Measurements from ENCODE around the gene DEFB110. TPM values are rescaled to one million over a fixed set of nuclear protein-coding genes. Genes with fewer than 3 reads are reported as not detected.

The DEFB110 gene
- total RNA-seq, 1 donor = not detected

DNA sequence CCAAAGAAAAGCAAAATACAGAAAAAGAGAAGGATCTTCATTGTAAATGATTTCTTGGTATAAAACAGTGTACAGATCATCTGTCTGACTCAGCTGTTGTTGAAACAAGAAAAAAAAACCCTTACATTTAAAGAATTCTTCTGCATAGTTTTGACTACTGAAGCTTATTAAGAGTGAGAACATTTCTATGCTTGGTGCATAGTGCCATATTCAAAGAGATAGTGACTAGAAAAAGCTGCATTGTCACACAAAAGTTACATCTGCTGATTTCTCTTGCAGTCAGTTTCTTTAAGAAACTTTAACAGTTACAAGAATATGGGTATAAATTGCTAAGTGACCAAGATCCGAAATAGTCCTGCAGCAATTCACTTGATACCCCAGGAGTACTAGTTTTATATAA, 28.0 kb upstream of the DEFB110 start, which contains the start of gene DEFB112:
DEFB112 (minus strand) TSS at position 101 of the 400 bp plus-strand sequence; CDS start at position 41, 60 bp downstream.
- H3K27me3 ChIP-seq (ENCODE audit: insufficient read depth, low read length) = no peaks in the 10 kb centered on the region
- H3K9me3 ChIP-seq (ENCODE audit: low read depth, low read length) = no peaks in the 10 kb centered on the region
- H3K27ac ChIP-seq (ENCODE audit: low read depth, low read length) = no peak within 1 kb of the TSS
- H2AFZ ChIP-seq (ENCODE audit: low read length) = no peak within 1 kb of the TSS
- no peaks in the 10 kb centered on the region for H3K4me1 ChIP-seq (ENCODE audit: insufficient read depth, low read length)
- no peaks in the 10 kb centered on the region for H3K36me3 ChIP-seq (ENCODE audit: insufficient read depth, low read length)
- no peaks in the 10 kb centered on the region for H3K79me2 ChIP-seq (ENCODE audit: insufficient read depth, low read length)
- TF ChIP-seq, protein P1, sequence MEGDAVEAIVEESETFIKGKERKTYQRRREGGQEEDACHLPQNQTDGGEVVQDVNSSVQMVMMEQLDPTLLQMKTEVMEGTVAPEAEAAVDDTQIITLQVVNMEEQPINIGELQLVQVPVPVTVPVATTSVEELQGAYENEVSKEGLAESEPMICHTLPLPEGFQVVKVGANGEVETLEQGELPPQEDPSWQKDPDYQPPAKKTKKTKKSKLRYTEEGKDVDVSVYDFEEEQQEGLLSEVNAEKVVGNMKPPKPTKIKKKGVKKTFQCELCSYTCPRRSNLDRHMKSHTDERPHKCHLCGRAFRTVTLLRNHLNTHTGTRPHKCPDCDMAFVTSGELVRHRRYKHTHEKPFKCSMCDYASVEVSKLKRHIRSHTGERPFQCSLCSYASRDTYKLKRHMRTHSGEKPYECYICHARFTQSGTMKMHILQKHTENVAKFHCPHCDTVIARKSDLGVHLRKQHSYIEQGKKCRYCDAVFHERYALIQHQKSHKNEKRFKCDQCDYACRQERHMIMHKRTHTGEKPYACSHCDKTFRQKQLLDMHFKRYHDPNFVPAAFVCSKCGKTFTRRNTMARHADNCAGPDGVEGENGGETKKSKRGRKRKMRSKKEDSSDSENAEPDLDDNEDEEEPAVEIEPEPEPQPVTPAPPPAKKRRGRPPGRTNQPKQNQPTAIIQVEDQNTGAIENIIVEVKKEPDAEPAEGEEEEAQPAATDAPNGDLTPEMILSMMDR (IDR thresholded peaks at IDR 0.05; ENCODE audit: extremely low read depth, low read depth, low read length) = no peak
- no peak within 1 kb of the TSS for H3K4me2 ChIP-seq (ENCODE audit: insufficient read depth, low read length)
- DNase-seq (ENCODE audit: insufficient read length, low spot score, missing footprints) = no peak
- no peak within 1 kb of the TSS for H3K4me3 ChIP-seq (ENCODE audit: insufficient read depth, low read length)
- H4K20me1 ChIP-seq (ENCODE audit: insufficient read depth, low read length) = no peaks in the 10 kb centered on the region

DNA sequence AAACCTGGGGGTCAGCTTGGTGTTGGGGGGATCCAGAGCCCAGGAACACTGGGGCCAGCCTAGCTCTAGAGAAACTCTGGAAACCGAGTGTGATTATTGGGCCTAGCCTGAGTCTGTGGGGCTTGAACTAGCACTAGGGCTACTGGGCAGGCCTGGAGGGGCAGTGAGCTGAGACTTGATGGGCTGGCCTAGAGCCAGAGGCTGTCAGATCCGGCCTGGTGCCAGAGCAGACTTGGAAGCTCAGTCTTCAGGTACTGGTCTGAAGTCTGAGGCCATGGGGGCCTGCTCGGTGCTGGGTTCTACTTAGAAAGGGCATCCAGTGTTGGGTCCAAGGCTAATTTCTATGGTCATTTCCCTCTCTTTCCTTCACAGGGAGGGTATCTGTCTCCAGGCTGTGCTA, 25.2 kb upstream of the DEFB110 start:
- H4K20me1 ChIP-seq (ENCODE audit: insufficient read depth, low read length) = no peaks in the 10 kb centered on the region
- H3K9me3 ChIP-seq (ENCODE audit: low read depth, low read length) = no peaks in the 10 kb centered on the region
- H3K27ac ChIP-seq (ENCODE audit: low read depth, low read length) = no peak overlapping the region
- no peaks in the 10 kb centered on the region for H3K27me3 ChIP-seq (ENCODE audit: insufficient read depth, low read length)
- DNase-seq (ENCODE audit: insufficient read length, low spot score, missing footprints) = peak; percentile 9
- TF ChIP-seq, protein P1 (IDR thresholded peaks at IDR 0.05; ENCODE audit: extremely low read depth, low read depth, low read length) = no peak
- no peaks in the 10 kb centered on the region for H3K4me1 ChIP-seq (ENCODE audit: insufficient read depth, low read length)
- no peak overlapping the region for H2AFZ ChIP-seq (ENCODE audit: low read length)
- no peaks in the 10 kb centered on the region for H3K79me2 ChIP-seq (ENCODE audit: insufficient read depth, low read length)
- H3K4me3 ChIP-seq (ENCODE audit: insufficient read depth, low read length) = no peak overlapping the region
- no peaks in the 10 kb centered on the region for H3K36me3 ChIP-seq (ENCODE audit: insufficient read depth, low read length)
- H3K4me2 ChIP-seq (ENCODE audit: insufficient read depth, low read length) = no peak overlapping the region

DNA sequence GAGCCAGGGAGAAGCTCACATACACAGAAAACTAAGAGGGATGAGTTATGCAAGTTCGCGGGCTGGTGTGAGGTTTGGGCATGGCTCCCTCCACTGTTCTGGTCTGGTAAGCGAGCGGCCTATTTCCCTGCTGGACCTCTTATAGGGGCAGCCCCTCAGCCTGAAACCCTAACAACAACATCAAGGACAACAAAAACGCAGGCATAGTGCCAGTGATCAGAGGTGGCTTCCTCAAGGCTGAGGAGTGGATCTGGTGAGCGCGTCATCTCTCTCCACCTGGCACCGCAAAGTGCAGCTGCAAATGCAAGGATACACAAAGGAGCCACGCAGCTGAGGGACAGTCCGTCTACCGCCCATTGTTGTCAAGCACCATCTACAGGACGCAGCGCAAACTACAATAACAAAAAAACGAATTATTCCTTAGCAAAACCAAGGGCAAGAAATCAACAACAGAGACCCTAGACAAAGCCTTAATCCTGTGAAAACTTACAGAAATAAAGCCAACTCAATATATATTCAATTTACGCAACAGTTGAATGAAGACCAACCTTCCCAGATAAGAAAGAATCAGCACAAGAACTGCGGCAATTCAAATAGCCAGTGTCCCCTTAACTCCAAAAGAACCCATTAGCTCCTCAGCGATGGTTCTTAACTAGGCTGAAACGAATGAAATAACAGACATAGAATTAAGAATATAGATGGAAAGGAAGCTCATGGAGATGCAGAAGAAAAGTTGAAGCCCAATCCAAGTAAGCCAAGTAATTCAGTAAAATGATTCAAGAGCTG, 9.2 kb upstream of the DEFB110 start:
- no peaks in the 10 kb centered on the region for H3K79me2 ChIP-seq (ENCODE audit: insufficient read depth, low read length)
- H4K20me1 ChIP-seq (ENCODE audit: insufficient read depth, low read length) = no peaks in the 10 kb centered on the region
- H3K27ac ChIP-seq (ENCODE audit: low read depth, low read length) = no peak overlapping the region
- no peaks in the 10 kb centered on the region for H3K4me1 ChIP-seq (ENCODE audit: insufficient read depth, low read length)
- no peaks in the 10 kb centered on the region for H3K9me3 ChIP-seq (ENCODE audit: low read depth, low read length)
- no peak overlapping the region for H2AFZ ChIP-seq (ENCODE audit: low read length)
- no peak overlapping the region for H3K4me3 ChIP-seq (ENCODE audit: insufficient read depth, low read length)
- no peak overlapping the region for H3K4me2 ChIP-seq (ENCODE audit: insufficient read depth, low read length)
- TF ChIP-seq, protein P1 (IDR thresholded peaks at IDR 0.05; ENCODE audit: extremely low read depth, low read depth, low read length) = no peak
- no peaks in the 10 kb centered on the region for H3K36me3 ChIP-seq (ENCODE audit: insufficient read depth, low read length)
- H3K27me3 ChIP-seq (ENCODE audit: insufficient read depth, low read length) = no peaks in the 10 kb centered on the region
- DNase-seq (ENCODE audit: insufficient read length, low spot score, missing footprints) = peak; percentile 36

DNA sequence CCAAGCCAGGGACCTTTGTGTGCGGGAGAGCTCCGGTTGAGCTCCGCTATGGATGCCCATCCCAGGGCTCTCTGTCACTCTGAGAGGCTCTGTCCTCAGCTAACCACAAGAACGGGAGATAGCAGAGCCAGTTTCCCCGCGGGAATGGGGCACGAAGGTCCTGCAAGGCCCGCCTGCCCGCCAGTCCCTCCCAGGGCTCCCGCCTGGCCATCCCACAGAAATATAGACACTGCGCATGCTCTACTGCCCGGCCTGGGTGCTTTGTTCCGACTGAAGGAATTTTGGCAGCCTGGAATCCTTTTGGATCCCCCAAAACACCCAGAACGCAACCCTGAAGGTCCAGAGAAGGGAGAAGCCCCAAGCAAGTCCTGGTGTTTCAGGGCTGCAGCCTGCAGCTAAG, 8.6 kb upstream of the DEFB110 start:
- Histone ChIP-seq H3K27me3 (ENCODE audit: insufficient read depth, low read length) (no peaks in the 10 kb centered on the region), H2AFZ (ENCODE audit: low read length) (no peak overlapping the region), H3K4me2 (ENCODE audit: insufficient read depth, low read length) (no peak overlapping the region), H3K27ac (ENCODE audit: low read depth, low read length) (no peak overlapping the region), H4K20me1 (ENCODE audit: insufficient read depth, low read length) (no peaks in the 10 kb centered on the region), H3K4me3 (ENCODE audit: insufficient read depth, low read length) (no peak overlapping the region), H3K79me2 (ENCODE audit: insufficient read depth, low read length) (no peaks in the 10 kb centered on the region), H3K9me3 (ENCODE audit: low read depth, low read length) (no peaks in the 10 kb centered on the region), H3K4me1 (ENCODE audit: insufficient read depth, low read length) (no peaks in the 10 kb centered on the region), H3K36me3 (ENCODE audit: insufficient read depth, low read length) (no peaks in the 10 kb centered on the region)
- TF ChIP-seq, protein P1 (IDR thresholded peaks at IDR 0.05; ENCODE audit: extremely low read depth, low read depth, low read length) = no peak
- no peak for DNase-seq (ENCODE audit: insufficient read length, low spot score, missing footprints)

Data from osteoblast (primary cell).